SK-N-MC (cell line): ENCODE data around the gene CD276.

Source experiments
- EZH2 ChIP-seq: fragments of 200-600 bp; sonication (generic); IDR thresholded peaks from one replicate; pipeline ENCODE4 v1.6.1; 2017; ENCODE audit warnings: antibody characterized with exemption
- FOXP2 ChIP-seq: optimal IDR thresholded peaks from 2 replicates; pipeline ENCODE3; 2011; ENCODE audit warnings: mild to moderate bottlenecking, moderate library complexity; ENCODE audit not compliant: insufficient read depth; ENCODE audit errors: extremely low read length, control extremely low read depth
- POLR2AphosphoS5 ChIP-seq: IDR thresholded peaks from 2 replicates; pipeline ENCODE4 v1.6.1; 2012; ENCODE audit warnings: mild to moderate bottlenecking, low read depth, low read length, borderline replicate concordance

GRCh38 chr15:73682600-73683090, 1.5 kb upstream of the CD276 start:
- TF ChIP-seq EZH2 (no peak), POLR2AphosphoS5 (no peak), FOXP2 (no peak)
